Measurements from ENCODE around the gene ARRB1.

- TF ChIP-seq CTCF (IDR thresholded peaks at IDR 0.05; ENCODE audit: low read length): no peak
- TF ChIP-seq EZH2 (IDR thresholded peaks at IDR 0.05; ENCODE audit: borderline replicate concordance, low read length): no peak
Measured at GRCh38 chr11:75308986-75309385, 42.5 kb downstream of the ARRB1 start.

Data from OCI-LY1 (cell line).